GM13976 (cell line): ENCODE data around the gene C19orf25.

Experiments
- DNase-seq: peaks from one replicate; pipeline ENCODE4 v3.0.0; 2012; ENCODE audit warnings: low spot score
- CTCF ChIP-seq: IDR thresholded peaks from 2 replicates; pipeline ENCODE4 v1.5.1; 2012; ENCODE audit warnings: borderline replicate concordance, mild to moderate bottlenecking; ENCODE audit not compliant: insufficient read depth; ENCODE audit errors: extremely low read depth, missing control alignments, control extremely low read depth
- in situ Hi-C: fragments of 300-500 bp; cut with MboI; formaldehyde crosslinking; loops from one replicate; pipeline ENCODE4 v1.12.0; 2022; ENCODE audit warnings: low sequenced_read_pairs, mixed read lengths, inconsistent platforms; ENCODE audit not compliant: unreplicated experiment

The C19orf25 gene

GRCh38 chr19:1475751-1476437, 3.1 kb downstream of the C19orf25 start:
- no peak for TF ChIP-seq CTCF
- no peak for DNase-seq
- in situ Hi-C loops = no loop called here

GRCh38 chr19:1474765-1475351, 4.2 kb downstream of the C19orf25 start:
- in situ Hi-C loops = no loop called here
- no peak for TF ChIP-seq CTCF
- DNase-seq = no peak

GRCh38 chr19:1474011-1474764, 4.8 kb downstream of the C19orf25 start:
- in situ Hi-C loops = no loop called here
- no peak for DNase-seq

GRCh38 chr19:1473085-1473851, 5.7 kb downstream of the C19orf25 start:
- no peak for DNase-seq
- in situ Hi-C loops = no loop called here
- TF ChIP-seq CTCF = no peak

More at GRCh38 chr19:1474011-1474764, 4.8 kb downstream of the C19orf25 start:
- TF ChIP-seq CTCF = no peak

- no peak for TF ChIP-seq CTCF
- in situ Hi-C loops = no loop called here
- no peak for DNase-seq
Measured at GRCh38 chr19:1472231-1473084, 6.6 kb downstream of the C19orf25 start.
